SK-N-SH (cell line): ENCODE data around the gene ETV6. TPM values are rescaled to one million over a fixed set of nuclear protein-coding genes. Genes with fewer than 3 reads are reported as not detected.

Experiments used
- CTCF ChIA-PET: fragments of 300-600, 350-600 bp; formaldehyde crosslinking; extraction: SDS; loops from one replicate; lab custom pipeline; 2021; lab: Yijun Ruan, JAX
- POLR2A ChIA-PET: fragments of 350-600 bp; sonication (Branson Sonifier 250); formaldehyde crosslinking; extraction: SDS; loops from one replicate; lab custom pipeline; 2020; ENCODE audit warnings: antibody characterized with exemption, inconsistent platforms; lab: Yijun Ruan, JAX
- DNase-seq: peaks from one replicate; pipeline ENCODE4 v3.0.0; 2012
- H2AFZ ChIP-seq: fragments of 200-600 bp; sonication (generic); 2 replicates; pipeline ENCODE4 v1.8.1; 2016; ENCODE audit warnings: antibody characterized with exemption, mild to moderate bottlenecking, low read depth
- H3F3A ChIP-seq: fragments of 200-600 bp; sonication (generic); replicated peaks from 2 replicates; pipeline ENCODE3; 2016; ENCODE audit warnings: antibody characterized with exemption, mild to moderate bottlenecking; ENCODE audit not compliant: insufficient read depth
- H3K27ac ChIP-seq, 2 experiments: fragments of 200-500 bp in 1 of 2; fragments of 200-600 bp in 1 of 2; sonication (Bioruptor generic) in 1 of 2; sonication (generic), shearing (Covaris generic) in 1 of 2; 2 replicates each; pipeline versions ENCODE4 v1.5.1 to v1.6.1; 2014 to 2016; ENCODE audit warnings: low read depth in 2 of 2, inconsistent platforms in 1 of 2, low read length in 1 of 2, mild to moderate bottlenecking in 1 of 2, mixed read lengths in 1 of 2
- H3K27me3 ChIP-seq: fragments of 200-600 bp; sonication (generic), shearing (Covaris generic); 2 replicates; pipeline ENCODE4 v1.6.1; 2016; ENCODE audit warnings: mixed run types; ENCODE audit not compliant: insufficient read depth
- H3K36me3 ChIP-seq, 2 experiments: fragments of 200-500 bp in 1 of 2; fragments of 200-600 bp in 1 of 2; sonication (Bioruptor generic) in 1 of 2; sonication (generic) in 1 of 2; replicated peaks in 1 of 2; 2 replicates each; pipeline versions ENCODE3 to v1.5.1; 2014 to 2016; ENCODE audit warnings: low read length in 1 of 2, mild to moderate bottlenecking in 1 of 2; ENCODE audit not compliant: insufficient read depth in 2 of 2, control insufficient read depth in 1 of 2
- H3K4me1 ChIP-seq, 2 experiments: fragments of 200-500 bp in 1 of 2; fragments of 200-600 bp in 1 of 2; sonication (Bioruptor generic) in 1 of 2; sonication (generic), shearing (Covaris generic) in 1 of 2; 2 replicates each; pipeline versions ENCODE4 v1.5.1 to v1.6.1; 2014 to 2016; ENCODE audit warnings: low read depth in 1 of 2, low read length in 1 of 2, mixed run types in 1 of 2; ENCODE audit not compliant: insufficient read depth in 2 of 2, control insufficient read depth in 1 of 2
- H3K4me2 ChIP-seq: fragments of 200-600 bp; sonication (generic), shearing (Covaris generic); 2 replicates; pipeline ENCODE4 v1.6.1; 2017; ENCODE audit warnings: mixed run types
- H3K4me3 ChIP-seq, 2 experiments: fragments of 200-500 bp in 1 of 2; fragments of 200-600 bp in 1 of 2; sonication (Bioruptor generic) in 1 of 2; sonication (generic), shearing (Covaris generic) in 1 of 2; 2 replicates each; pipeline versions ENCODE4 v1.5.1 to v1.8.1; 2014 to 2016; ENCODE audit warnings: low read depth in 2 of 2, inconsistent platforms in 1 of 2, low read length in 1 of 2, mild to moderate bottlenecking in 1 of 2, mixed read lengths in 1 of 2, moderate library complexity in 1 of 2
- H3K79me2 ChIP-seq: fragments of 200-600 bp; sonication (generic); 2 replicates; pipeline ENCODE4 v1.8.1; 2017; ENCODE audit warnings: mild to moderate bottlenecking; ENCODE audit not compliant: insufficient read depth
- H3K9ac ChIP-seq: fragments of 200-600 bp; sonication (generic); 2 replicates; pipeline ENCODE4 v1.6.1; 2017; ENCODE audit warnings: mixed run types
- H3K9me2 ChIP-seq: fragments of 200-600 bp; sonication (generic); 2 replicates; pipeline ENCODE4 v1.6.1; 2017; ENCODE audit warnings: mixed run types
- H3K9me3 ChIP-seq: fragments of 200-600 bp; sonication (generic); 2 replicates; pipeline ENCODE4 v1.6.1; 2017; ENCODE audit warnings: mixed run types, mild to moderate bottlenecking, moderate library complexity
- H4K20me1 ChIP-seq: fragments of 200-600 bp; sonication (generic); 2 replicates; pipeline ENCODE4 v1.6.1; 2017; ENCODE audit warnings: mild to moderate bottlenecking, mixed run types; ENCODE audit not compliant: insufficient read depth
- CHD2 ChIP-seq: fragments of 150-350 bp; IDR thresholded peaks from 2 replicates; pipeline ENCODE4 v1.6.1; 2018; ENCODE audit warnings: low read length; ENCODE audit not compliant: partially characterized antibody
- EP300 ChIP-seq, 2 experiments: IDR thresholded peaks; 2 replicates each; pipeline versions ENCODE4 v1.4.0 to v1.6.1; 2012; ENCODE audit warnings: borderline replicate concordance in 1 of 2, low read depth in 1 of 2, low read length in 1 of 2
- EZH2phosphoT487 ChIP-seq: fragments of 200-600 bp; sonication (generic); IDR thresholded peaks from 2 replicates; pipeline ENCODE4 v1.6.1; 2017; ENCODE audit warnings: low read depth, mixed run types, mild to moderate bottlenecking, antibody characterized with exemption, moderate library complexity, borderline replicate concordance
- GABPA ChIP-seq: IDR thresholded peaks from 2 replicates; pipeline ENCODE4 v1.4.0; 2012; ENCODE audit warnings: low read depth, mild to moderate bottlenecking
- GATA2 ChIP-seq: sonication (generic); formaldehyde crosslinking; IDR thresholded peaks from 2 replicates; pipeline ENCODE4 v1.5.0; 2020; ENCODE audit warnings: mild to moderate bottlenecking, missing genetic modification reagents
- JUND ChIP-seq: IDR thresholded peaks from 2 replicates; pipeline ENCODE4 v1.4.0; 2012
- MEF2A ChIP-seq: IDR thresholded peaks from 2 replicates; pipeline ENCODE4 v1.4.0; 2012; ENCODE audit warnings: low read depth, borderline replicate concordance
- MXI1 ChIP-seq: IDR thresholded peaks from 2 replicates; pipeline ENCODE4 v1.6.1; 2012; ENCODE audit warnings: mild to moderate bottlenecking, low read depth, low read length, improper control_type of control experiment
- NFIC ChIP-seq: IDR thresholded peaks from 2 replicates; pipeline ENCODE4 v1.4.0; 2012; ENCODE audit warnings: borderline replicate concordance
- POLR2AphosphoS5 ChIP-seq: IDR thresholded peaks from 2 replicates; pipeline ENCODE4 v1.6.1; 2012; ENCODE audit warnings: low read depth, low read length
- RAD21 ChIP-seq: IDR thresholded peaks from 2 replicates; pipeline ENCODE4 v1.6.1; 2012; ENCODE audit warnings: mild to moderate bottlenecking, low read length
- REST ChIP-seq: IDR thresholded peaks from 2 replicates; pipeline ENCODE4 v1.6.1; 2012; ENCODE audit warnings: mild to moderate bottlenecking, low read depth, low read length, moderate library complexity
- RFX5 ChIP-seq: IDR thresholded peaks from 2 replicates; pipeline ENCODE4 v1.6.1; 2012; ENCODE audit warnings: mild to moderate bottlenecking, improper control_type of control experiment, low read length
- SIN3A ChIP-seq: IDR thresholded peaks from 2 replicates; pipeline ENCODE4 v1.6.1; 2012; ENCODE audit warnings: low read depth, mild to moderate bottlenecking, low read length, moderate library complexity, borderline replicate concordance
- TAF1 ChIP-seq: IDR thresholded peaks from 2 replicates; pipeline ENCODE4 v1.6.1; 2012; ENCODE audit warnings: low read depth, mild to moderate bottlenecking, low read length, moderate library complexity, borderline replicate concordance
- TCF12 ChIP-seq: IDR thresholded peaks from 2 replicates; pipeline ENCODE4 v1.4.0; 2012
- USF2 ChIP-seq: fragments of 150-350 bp; IDR thresholded peaks from 2 replicates; pipeline ENCODE4 v1.6.1; 2017; ENCODE audit warnings: antibody characterized with exemption, low read length, low read depth, borderline replicate concordance
- YY1 ChIP-seq: IDR thresholded peaks from 2 replicates; pipeline ENCODE4 v1.4.0; 2012; ENCODE audit warnings: low read depth, mild to moderate bottlenecking
- WGBS: methylation state at CpG from one replicate; pipeline ENCODE4 v1.1.6; 2017; ENCODE audit warnings: low lambda C conversion rate; 5-methylcytosine and 5-hydroxymethylcytosine counted together
- polyA plus RNA-seq, 3 experiments: library from polyadenylated mRNA; depleted of rRNA; stranded (reverse); fragments of >200 nt; gene quantifications; 2 replicates each; pipeline ENCODE4 v1.2.3, GENCODE V29; 2012
- TF ChIP-seq, protein P1 (sequence below): IDR thresholded peaks from 2 replicates; pipeline ENCODE4 v1.4.0; 2012; ENCODE audit warnings: low read depth, borderline replicate concordance
- TF ChIP-seq, protein P2 (sequence below): IDR thresholded peaks from 2 replicates; pipeline ENCODE4 v1.4.0; 2012; ENCODE audit warnings: low read depth
- TF ChIP-seq, protein P3 (sequence below): fragments of 200-600 bp; sonication (generic); IDR thresholded peaks from 2 replicates; pipeline ENCODE4 v1.6.1; 2017; ENCODE audit warnings: antibody characterized with exemption, mild to moderate bottlenecking, moderate library complexity
- TF ChIP-seq, protein P4 (sequence below): IDR thresholded peaks from 2 replicates; pipeline ENCODE4; 2012

The ETV6 gene
- polyA plus RNA-seq, 1 of the 3 experiments (the other 2 are of a cell fraction) = 4.0 TPM

GRCh38 chr12:11672256-11673191 lies 23.1 kb downstream of the ETV6 start:
- Histone ChIP-seq H3K9ac (no peak overlapping the region), H3K27me3 (no peaks in the 10 kb centered on the region), H3K4me1 (peaks cover 0 to 26% of the 10 kb centered on the region in 2 experiments; a peak in 3 of 4 replicates), H4K20me1 (peaks cover 86% of the 10 kb centered on the region), H3K4me3 (no peak overlapping the region; a peak in 1 of 4 replicates), H3F3A (no peaks in the 10 kb centered on the region), H3K4me2 (no peak overlapping the region), H3K9me3 (no peaks in the 10 kb centered on the region), H3K79me2 (peaks cover 96% of the 10 kb centered on the region), H3K27ac (peak overlapping the region in 1 of 2 experiments; percentile 65; a peak in 2 of 4 replicates), H2AFZ (no peak overlapping the region), H3K9me2 (no peaks in the 10 kb centered on the region), H3K36me3 (peaks cover 0 to 3% of the 10 kb centered on the region in 2 experiments)
- ChIA-PET CTCF (interaction anchor here (0.8 to 2.1 kb wide), 5 partner anchors 12 to 361 kb away, joined by 3 to 7 read pairs (median 5); no protein-coding TSS in a partner anchor), POLR2A (interaction anchor here (0.6 to 1.8 kb wide), 3 partner anchors 23 to 687 kb away, joined by 3 to 9 read pairs (median 5); partner anchors contain the start of gene ETV6)
- peak; percentile 43 for DNase-seq
- 67% methylated on average over 18 of the region's 18 CpGs for WGBS
- TF ChIP-seq YY1 (no peak), CHD2 (no peak), MEF2A (no peak), EP300 (IDR thresholded peaks at IDR 0.05; ENCODE audit: borderline replicate concordance in 1 of 2, low read depth in 1 of 2, low read length in 1 of 2) (peak in 1 of 2 experiments; percentile 56; a peak in 1 of 4 replicates), REST (no peak), POLR2AphosphoS5 (no peak), EZH2phosphoT487 (no peak), RFX5 (no peak), RAD21 (peak; percentile 12; the same call in 1 of the 2 replicates), MXI1 (no peak), USF2 (no peak), SIN3A (no peak), NFIC (no peak), GATA2 (peak; percentile 85), TAF1 (no peak), TCF12 (no peak), GABPA (no peak), JUND (no peak)
- TF ChIP-seq, protein P1, sequence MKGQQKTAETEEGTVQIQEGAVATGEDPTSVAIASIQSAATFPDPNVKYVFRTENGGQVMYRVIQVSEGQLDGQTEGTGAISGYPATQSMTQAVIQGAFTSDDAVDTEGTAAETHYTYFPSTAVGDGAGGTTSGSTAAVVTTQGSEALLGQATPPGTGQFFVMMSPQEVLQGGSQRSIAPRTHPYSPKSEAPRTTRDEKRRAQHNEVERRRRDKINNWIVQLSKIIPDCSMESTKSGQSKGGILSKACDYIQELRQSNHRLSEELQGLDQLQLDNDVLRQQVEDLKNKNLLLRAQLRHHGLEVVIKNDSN = no peak
- TF ChIP-seq, protein P2, sequence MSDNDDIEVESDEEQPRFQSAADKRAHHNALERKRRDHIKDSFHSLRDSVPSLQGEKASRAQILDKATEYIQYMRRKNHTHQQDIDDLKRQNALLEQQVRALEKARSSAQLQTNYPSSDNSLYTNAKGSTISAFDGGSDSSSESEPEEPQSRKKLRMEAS = no peak
- TF ChIP-seq, protein P3, sequence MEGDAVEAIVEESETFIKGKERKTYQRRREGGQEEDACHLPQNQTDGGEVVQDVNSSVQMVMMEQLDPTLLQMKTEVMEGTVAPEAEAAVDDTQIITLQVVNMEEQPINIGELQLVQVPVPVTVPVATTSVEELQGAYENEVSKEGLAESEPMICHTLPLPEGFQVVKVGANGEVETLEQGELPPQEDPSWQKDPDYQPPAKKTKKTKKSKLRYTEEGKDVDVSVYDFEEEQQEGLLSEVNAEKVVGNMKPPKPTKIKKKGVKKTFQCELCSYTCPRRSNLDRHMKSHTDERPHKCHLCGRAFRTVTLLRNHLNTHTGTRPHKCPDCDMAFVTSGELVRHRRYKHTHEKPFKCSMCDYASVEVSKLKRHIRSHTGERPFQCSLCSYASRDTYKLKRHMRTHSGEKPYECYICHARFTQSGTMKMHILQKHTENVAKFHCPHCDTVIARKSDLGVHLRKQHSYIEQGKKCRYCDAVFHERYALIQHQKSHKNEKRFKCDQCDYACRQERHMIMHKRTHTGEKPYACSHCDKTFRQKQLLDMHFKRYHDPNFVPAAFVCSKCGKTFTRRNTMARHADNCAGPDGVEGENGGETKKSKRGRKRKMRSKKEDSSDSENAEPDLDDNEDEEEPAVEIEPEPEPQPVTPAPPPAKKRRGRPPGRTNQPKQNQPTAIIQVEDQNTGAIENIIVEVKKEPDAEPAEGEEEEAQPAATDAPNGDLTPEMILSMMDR = no peak
- TF ChIP-seq, protein P4, sequence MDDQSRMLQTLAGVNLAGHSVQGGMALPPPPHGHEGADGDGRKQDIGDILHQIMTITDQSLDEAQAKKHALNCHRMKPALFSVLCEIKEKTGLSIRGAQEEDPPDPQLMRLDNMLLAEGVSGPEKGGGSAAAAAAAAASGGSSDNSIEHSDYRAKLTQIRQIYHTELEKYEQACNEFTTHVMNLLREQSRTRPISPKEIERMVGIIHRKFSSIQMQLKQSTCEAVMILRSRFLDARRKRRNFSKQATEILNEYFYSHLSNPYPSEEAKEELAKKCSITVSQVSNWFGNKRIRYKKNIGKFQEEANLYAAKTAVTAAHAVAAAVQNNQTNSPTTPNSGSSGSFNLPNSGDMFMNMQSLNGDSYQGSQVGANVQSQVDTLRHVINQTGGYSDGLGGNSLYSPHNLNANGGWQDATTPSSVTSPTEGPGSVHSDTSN = no peak
